Hepatocyte (in vitro differentiated cells): ENCODE data around the gene PCDH9.

Experiments used
- EZH2 ChIP-seq: fragments of 200-600 bp; sonication (generic); IDR thresholded peaks from 2 replicates; pipeline ENCODE4 v1.6.1; 2016; ENCODE audit warnings: antibody characterized with exemption, mild to moderate bottlenecking, borderline replicate concordance
- EZH2phosphoT487 ChIP-seq: fragments of 200-600 bp; sonication (generic); IDR thresholded peaks from one replicate; pipeline ENCODE4 v1.6.1; 2018; ENCODE audit warnings: antibody characterized with exemption, mild to moderate bottlenecking, low read depth, moderate library complexity; ENCODE audit not compliant: unreplicated experiment, severe bottlenecking
- TF ChIP-seq, protein P1 (sequence below): fragments of 200-600 bp; sonication (generic); IDR thresholded peaks from 2 replicates; pipeline ENCODE4 v1.5.1; 2016; ENCODE audit warnings: antibody characterized with exemption, mild to moderate bottlenecking; ENCODE audit not compliant: poor library complexity

DNA sequence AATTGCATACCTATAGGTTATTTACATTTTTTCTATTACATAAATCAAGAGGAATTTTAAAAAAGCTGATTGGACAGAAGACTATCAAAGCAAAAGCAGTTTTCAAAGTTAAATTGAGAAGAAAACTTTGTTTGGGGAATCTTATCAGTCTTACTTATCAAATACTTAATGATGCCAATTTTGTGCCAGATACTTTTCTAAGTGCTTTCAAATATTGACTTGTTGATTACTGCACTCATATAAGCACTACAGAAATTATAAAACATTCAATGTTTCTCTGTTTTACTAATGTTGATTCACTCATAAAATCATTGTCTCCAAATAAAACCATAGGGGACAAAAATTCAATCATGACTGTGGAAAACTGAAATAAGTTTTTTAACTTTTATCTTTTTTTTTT is 36.2 kb downstream of the PCDH9 start:
- TF ChIP-seq, protein P1, sequence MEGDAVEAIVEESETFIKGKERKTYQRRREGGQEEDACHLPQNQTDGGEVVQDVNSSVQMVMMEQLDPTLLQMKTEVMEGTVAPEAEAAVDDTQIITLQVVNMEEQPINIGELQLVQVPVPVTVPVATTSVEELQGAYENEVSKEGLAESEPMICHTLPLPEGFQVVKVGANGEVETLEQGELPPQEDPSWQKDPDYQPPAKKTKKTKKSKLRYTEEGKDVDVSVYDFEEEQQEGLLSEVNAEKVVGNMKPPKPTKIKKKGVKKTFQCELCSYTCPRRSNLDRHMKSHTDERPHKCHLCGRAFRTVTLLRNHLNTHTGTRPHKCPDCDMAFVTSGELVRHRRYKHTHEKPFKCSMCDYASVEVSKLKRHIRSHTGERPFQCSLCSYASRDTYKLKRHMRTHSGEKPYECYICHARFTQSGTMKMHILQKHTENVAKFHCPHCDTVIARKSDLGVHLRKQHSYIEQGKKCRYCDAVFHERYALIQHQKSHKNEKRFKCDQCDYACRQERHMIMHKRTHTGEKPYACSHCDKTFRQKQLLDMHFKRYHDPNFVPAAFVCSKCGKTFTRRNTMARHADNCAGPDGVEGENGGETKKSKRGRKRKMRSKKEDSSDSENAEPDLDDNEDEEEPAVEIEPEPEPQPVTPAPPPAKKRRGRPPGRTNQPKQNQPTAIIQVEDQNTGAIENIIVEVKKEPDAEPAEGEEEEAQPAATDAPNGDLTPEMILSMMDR, result no peak
- TF ChIP-seq EZH2phosphoT487, result no peak
- no peak for TF ChIP-seq EZH2
